ENCODE measurements around the gene DLGAP4. TPM values are rescaled to one million over a fixed set of nuclear protein-coding genes. Genes with fewer than 3 reads are reported as not detected.

The DLGAP4 gene
- total and polyA plus RNA-seq, 9 of the 15 experiments (the other 6 are each of a cell fraction or from before 2014, with no cell fraction given) = 0.31 to 34.1 (median 4.5) TPM

- Histone ChIP-seq H3K27me3 (ENCODE audit: control insufficient read depth in 2 of 2, insufficient read depth in 2 of 2, low read length in 2 of 2) (peaks cover 2 to 22% of the 10 kb centered on the region in 2 experiments; a peak in 3 of 5 replicates), H3K36me3 (ENCODE audit: control insufficient read depth, insufficient read depth, low read length) (no peaks in the 10 kb centered on the region), H3K27ac (ENCODE audit: extremely low read depth, low read depth, low read length) (no peak overlapping the region), H3K9me1 (ENCODE audit: control insufficient read depth, insufficient read depth, low read length) (no peaks in the 10 kb centered on the region), H3K9ac (ENCODE audit: insufficient read depth in 1 of 2, low read depth in 2 of 2, low read length in 2 of 2) (no peak overlapping the region), H3K4me2 (ENCODE audit: insufficient read depth, low read length) (no peak overlapping the region), H3K4me3 (no peak overlapping the region), H3K9me3 (replicated peaks; ENCODE audit: control insufficient read depth, insufficient read depth, low read depth, low read length) (no peaks in the 10 kb centered on the region), H3K4me1 (replicated peaks in 1 of 2; ENCODE audit: control insufficient read depth in 2 of 2, insufficient read depth in 2 of 2, low read length in 2 of 2) (no peaks in the 10 kb centered on the region), H2AFZ (ENCODE audit: low read depth, low read length) (no peak overlapping the region), H4K20me1 (replicated peaks; ENCODE audit: control insufficient read depth, insufficient read depth, low read length) (no peaks in the 10 kb centered on the region), H3K79me2 (ENCODE audit: control insufficient read depth, insufficient read depth, low read length) (no peaks in the 10 kb centered on the region)
- ChIA-PET CTCF (ENCODE audit: low intra/inter-chr PET ratio) (no interaction called here), POLR2A (interaction anchor here (0.6 kb wide), 1 partner anchor 26 kb away, joined by 3 read pairs; no protein-coding TSS in a partner anchor)
- intact Hi-C loops (cut with micrococcal nuclease) = no loop called here
- in situ Hi-C loops (cut with MboI) = no loop called here
- TF ChIP-seq TSHZ1 (CRISPR knock-in tag; IDR thresholded peaks at IDR 0.05) = no peak
- TF ChIP-seq, protein P1, sequence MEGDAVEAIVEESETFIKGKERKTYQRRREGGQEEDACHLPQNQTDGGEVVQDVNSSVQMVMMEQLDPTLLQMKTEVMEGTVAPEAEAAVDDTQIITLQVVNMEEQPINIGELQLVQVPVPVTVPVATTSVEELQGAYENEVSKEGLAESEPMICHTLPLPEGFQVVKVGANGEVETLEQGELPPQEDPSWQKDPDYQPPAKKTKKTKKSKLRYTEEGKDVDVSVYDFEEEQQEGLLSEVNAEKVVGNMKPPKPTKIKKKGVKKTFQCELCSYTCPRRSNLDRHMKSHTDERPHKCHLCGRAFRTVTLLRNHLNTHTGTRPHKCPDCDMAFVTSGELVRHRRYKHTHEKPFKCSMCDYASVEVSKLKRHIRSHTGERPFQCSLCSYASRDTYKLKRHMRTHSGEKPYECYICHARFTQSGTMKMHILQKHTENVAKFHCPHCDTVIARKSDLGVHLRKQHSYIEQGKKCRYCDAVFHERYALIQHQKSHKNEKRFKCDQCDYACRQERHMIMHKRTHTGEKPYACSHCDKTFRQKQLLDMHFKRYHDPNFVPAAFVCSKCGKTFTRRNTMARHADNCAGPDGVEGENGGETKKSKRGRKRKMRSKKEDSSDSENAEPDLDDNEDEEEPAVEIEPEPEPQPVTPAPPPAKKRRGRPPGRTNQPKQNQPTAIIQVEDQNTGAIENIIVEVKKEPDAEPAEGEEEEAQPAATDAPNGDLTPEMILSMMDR (IDR thresholded peaks at IDR 0.05 in 2 of 3, conservative IDR thresholded peaks at IDR 0.05 in 1 of 3; ENCODE audit: insufficient read depth in 2 of 3, low read depth in 1 of 3, low read length in 3 of 3) = peak; percentile 24 to 61 (median 24); a peak in 3 of 6 replicates
- no TSS peak for BruUV-seq (replicated peaks)
- peak; percentile 57; the same call in 2 of the 3 replicates for ATAC-seq
- DNase-seq (ENCODE audit: extremely low read depth in 1 of 4, low spot score in 3 of 4) = no peak
- FAIRE-seq = no peak
- 2% methylated on average over 11 of the region's 11 CpGs for WGBS (ENCODE audit: insufficient coverage, low coverage, missing lambda C conversion rate)
Observed at GRCh38 chr20:36285746-36286447, 20.2 kb upstream of the DLGAP4 start.

Measured in K562 (cell line).